NCI-H1436 treated with DMSO at 0.1 percent for 48 hours (cell line): Measurements from ENCODE around the gene DAND5.
"Not testable (repeated sequence)": the region's sequence is repeated elsewhere in the genome, so short reads cannot be mapped to it uniquely, and the experiment has no call there.

Experiments used
- DNase-seq: peaks from one replicate; lab custom pipeline; 2025; lab: John Stamatoyannopoulos, UW

The DAND5 gene

DNA sequence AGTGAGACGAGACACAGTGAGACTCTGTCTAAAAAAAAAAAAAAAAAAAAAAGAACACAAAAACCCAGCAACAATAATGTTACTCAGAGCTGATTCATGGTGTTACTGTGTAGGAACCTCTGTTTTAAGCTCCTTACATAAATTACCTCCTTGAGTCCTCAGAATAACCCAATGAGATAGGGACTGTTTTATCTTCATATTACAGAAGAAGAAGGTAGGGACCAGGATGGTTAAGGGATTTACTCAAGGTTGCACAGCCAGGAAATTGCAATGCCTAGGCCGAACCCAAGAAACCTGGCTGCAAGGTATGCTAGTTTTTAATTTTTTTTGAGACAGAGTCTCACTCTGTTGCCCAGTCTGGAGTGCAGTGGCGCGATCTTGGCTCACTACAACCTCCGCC is 1.5 kb upstream of the DAND5 start:
- no peak for DNase-seq

DNA sequence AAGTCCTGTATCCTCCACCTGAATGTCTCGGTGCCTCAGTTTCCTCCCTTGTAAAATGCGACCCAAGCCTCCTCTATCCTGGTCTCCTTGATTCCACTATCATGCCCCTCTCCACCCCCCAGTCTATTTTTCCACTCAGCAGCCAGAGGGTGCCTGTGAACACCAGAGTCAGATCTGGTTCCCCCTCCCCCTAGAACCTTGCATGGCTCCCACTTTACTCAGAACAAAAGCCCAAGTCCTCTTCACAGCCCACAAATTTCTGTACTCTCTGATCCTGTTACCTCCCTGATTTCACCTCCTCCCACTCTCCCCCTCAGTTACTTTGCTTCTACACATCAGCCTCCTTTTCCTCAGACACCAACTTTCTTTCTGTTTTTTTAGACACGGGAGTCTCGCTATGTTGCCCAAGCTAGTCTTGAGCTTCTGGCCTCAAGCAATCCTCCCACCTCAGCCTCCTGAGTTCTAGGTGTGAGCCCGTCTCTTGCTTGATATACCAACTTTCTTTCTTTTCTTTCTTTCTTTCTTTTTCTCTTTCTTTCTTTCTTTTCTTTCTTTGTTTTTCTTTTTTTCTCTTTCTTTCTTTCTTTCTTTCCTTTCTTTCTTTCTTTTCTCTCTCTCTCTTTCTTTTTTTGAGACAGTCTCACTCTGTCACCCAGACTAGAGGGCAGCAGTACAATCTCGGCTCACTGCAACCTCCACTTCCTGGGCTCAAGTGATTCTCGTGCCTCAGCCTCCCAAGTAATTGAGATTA is 869 bp downstream of the DAND5 start:
- no peak for DNase-seq

DNA sequence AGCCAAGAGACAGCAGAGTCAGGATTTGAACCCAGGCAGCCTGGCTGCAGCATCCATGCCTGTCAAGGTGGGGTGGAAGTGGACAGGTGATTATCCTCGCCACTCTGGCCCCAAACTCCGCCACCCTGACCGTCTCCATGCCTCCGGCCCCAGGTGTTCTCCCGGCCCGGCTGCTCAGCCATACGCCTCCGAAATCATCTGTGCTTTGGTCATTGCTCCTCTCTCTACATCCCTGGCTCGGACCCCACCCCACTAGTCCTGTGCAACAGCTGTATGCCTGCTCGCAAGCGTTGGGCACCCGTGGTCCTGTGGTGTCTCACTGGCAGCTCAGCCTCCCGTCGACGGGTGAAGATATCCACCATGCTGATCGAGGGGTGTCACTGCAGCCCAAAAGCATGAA is 3.9 kb downstream of the DAND5 start:
- no peak for DNase-seq

DNA sequence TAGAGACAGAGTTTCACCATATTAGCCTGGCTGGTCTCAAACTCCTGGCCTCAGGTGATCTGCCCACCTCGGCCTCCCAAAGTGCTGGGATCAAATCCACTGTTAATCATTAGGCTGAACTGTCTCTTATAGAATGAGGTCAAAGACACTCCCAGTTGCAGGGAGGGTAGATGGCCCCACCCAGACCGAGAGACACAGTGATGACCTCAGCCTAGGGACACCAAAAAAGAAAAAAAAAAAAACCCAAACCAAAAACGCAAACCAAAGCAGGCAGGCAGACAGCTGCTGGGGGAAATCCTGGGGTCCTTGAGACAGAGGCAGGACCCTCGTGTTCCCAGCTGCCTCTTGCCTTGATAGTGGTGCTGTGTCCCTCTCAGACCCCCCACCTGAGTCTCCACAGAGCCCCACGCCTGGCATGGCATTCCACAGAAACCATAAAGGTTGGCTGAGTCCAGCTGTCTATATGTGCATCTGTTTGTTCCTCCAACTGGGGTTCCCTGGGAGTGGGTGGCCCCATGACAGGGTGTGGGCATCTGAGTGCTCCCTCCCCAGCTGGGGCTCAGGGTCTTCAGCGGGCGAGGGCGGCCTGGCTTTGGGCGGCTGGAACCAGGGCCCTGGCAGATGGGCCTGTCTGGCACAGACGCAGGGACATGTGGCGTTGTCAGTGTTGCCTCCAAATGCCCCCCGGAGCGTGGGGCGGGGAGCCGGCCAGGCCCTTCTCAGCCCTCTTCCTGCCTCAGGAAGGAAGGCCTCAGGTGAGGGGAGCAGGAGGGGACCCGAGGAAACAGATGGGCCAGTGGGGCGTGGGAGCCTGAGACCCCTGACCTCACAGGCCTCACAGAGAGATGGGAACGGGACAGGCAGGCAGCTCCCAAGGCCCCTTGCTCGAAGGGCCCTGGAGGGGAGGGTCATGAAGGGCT is 5.2 kb downstream of the DAND5 start:
- no peak for DNase-seq

DNA sequence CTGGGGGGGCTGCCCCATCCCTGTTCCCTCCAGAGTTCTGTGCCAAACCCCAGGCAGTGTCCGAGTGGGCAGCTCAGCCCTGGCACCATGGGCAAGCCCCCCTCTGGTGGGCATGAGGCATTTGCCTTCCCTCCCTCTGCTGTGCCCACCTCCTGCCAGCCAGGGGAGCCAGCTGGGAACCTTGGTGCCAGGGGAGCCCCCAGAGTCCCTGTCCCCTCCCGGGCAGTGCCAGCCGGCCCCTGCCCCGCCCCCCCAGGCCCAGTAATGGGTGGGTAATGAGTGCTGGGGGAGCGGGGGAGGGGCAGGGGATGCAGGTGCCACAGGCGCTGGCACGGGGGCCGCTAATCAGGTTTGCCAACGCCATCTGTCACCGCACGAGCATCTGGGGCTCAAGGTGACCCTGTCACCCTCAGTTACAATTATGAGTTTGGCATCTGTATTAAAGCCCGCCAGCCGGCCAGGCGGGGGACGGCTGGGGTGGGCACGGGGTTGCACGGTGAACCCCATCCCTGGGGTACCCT is 5.9 kb downstream of the DAND5 start:
- DNase-seq: no peak

DNA sequence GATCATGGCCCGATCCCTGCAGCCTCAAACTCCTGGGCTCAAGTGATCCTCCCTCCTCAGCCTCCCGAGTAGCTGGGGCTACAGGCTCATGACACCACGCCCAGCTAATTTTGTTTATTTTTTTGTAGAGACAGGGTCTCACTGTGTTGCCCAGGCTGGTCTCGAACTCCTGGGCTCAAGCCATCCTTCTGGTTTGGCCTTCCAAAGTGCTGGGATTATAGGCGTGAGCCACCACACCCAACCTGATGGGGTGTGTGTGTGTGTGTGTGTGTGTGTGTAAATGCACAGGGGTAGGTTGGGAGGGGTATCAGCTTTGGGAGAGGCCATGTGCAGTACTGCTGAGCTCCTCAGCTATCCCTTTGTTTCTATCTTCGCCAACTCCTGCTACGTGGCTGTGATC is 6.7 kb downstream of the DAND5 start:
- not testable (repeated sequence) for DNase-seq

DNA sequence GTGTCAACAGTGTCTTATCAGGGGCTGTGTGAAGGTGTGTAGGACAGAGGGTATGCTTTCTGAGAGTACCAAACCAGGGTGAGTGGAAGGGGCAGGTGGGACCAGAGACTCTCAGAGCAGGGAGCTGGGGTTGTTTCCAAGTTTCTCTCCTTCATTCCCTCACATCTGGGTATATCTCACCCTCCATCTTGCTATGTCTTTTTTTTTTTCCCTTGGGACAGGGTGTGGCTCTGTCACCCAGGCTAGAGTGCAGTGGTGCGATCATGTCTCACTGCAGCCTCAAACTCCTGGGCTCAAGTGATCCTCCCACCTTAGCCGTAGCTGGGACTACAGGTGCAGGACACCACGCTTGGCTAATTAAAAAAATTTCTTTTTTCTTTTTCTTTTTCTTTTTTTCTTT is 10.6 kb downstream of the DAND5 start:
- no peak for DNase-seq

DNA sequence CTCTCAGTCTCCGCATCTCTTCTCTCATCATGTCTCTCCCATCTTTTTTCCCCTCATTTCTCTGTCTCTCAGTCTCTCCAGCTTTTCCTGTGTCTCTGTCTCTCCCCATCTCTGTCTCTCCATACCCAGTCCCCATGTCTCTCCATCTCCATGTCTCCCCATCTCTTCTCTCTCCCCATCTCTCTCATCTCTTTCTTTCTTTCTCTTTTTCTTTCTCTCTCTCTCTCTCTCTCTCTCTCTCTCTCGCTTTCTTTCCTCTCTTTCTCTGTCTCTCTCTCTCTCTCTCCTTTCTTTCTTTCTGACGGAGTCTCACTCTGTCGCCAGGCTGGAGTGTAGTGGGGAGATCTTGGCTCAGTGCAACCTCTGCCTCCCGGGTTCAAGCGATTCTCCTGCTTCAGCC is 13.3 kb downstream of the DAND5 start:
- no peak for DNase-seq

DNA sequence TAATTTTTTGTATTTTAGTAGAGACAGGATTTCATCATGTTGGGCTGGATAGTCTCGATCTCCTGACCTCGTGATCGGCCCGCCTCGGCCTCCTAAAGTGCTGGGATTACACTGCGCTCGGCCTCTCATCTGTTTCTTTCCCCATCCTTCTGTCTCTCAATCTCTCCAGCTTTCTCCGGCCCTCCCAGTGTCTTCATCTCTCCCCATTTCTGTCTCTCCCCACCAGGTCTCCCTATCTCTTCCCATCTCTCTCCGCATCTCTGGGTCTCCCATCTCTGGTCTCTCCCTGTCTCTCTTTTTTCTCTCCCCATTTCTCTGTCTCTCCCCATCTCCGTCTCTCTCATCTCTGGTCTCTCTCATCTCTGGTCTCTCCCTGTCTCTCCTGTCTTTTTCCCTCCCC is 13.7 kb downstream of the DAND5 start:
- no peak for DNase-seq

DNA sequence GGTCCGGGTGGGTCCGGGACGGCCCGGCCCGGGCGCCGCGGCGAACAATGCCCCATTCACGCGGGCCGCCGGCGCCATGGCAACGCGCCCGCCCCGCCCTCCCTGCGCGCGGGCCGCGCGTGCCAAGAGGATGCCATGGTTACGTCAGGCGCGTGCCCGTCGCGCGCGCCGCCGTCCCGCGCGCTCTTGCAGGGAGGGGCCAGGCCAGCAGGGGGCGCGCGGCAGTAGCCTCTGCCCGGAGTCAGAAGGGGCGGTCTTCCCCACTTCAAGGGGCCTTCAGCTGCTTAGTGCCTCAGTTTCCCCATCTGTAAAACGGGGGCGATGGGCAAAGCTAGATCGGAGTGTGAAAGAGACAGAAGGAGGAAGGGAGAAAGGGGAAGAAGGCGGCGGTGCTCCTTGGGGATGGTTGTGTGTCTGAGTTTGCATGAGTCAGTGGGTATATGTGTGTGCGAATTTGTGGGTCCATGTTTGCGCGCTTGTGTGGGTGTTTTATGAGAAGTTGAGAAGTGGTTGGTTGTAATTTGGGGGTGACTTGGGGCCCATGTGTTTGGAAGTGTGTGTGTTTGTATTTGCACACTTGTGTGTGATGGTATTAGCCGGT is 14.3 kb downstream of the DAND5 start:
- DNase-seq: no peak

DNA sequence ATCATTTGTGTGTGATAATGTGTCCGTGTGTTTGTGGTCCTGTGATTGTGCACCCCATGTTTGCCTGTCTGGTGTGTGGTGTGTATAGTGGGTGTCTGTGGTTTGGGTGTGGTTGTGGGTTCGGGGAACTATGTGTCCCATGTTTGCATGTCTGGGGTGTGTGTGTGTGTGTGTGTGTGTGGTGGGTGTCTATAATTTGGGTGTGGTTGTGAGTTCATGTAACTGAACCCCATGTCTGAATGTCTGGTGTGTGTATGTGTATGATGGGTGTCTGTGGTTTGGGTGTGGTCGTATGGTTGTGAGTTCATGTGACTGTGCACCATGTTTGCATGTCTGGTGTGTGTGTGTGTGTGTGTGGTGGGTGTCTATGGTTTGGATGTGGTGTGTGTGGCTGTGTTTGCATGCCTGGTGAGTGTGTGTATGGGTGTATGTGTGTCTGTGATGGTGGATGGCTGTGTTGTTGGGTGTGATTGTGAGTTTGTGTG is 14.8 kb downstream of the DAND5 start:
- DNase-seq: no peak

DNA sequence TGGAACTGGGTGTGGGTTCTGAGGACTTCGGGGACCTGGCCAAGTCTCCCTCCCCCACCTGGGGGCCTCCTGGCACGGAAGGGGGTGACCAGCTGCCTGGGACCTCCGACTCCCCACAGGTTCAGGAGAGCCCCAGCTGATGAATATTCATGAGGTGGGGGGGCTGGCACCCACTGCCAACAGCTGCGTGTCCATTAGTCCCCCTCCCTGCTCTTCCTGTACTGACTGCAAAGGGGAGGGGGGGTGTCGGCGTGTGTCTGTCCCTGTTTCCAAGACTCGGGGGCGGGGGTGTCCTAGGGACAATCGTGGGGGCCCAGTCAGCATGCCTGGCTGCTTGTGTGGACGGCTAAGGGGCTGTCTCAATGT is 15.3 kb downstream of the DAND5 start:
- DNase-seq: no peak

DNA sequence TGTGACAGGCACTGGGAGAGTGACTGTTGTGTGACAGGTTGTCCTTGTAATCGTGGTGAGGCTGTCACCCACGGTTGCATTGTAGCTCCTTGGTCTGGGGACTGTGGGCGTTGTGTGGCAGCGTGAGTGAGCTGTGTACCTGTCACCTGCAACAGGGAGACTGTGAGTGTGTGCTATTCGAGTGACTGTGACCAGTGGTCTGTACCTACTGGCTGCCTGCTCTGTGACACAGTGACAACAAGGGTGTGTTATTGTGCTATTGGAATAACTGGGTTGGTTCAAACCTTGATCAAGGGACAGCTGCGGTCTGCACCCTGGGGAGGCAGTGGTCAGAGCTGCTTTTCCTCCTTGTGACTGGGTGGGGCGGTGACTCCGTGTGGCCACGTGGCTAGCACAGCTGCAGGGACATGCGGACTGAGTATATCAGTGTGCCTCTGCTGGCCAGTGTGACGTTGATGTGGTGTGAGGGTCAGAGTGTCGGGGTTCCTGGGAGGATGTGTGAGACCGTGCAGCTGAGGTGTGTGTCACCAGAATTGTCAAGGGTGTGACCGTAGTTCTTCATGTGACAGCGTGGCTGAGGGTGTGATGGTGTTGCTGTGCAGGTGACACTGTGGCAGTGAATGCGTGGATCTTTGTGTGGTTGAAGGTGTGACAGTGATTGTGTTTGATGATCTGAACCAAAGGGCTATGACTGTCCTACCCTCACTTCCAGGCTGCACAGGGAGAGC is 15.8 kb downstream of the DAND5 start:
- DNase-seq: no peak

DNA sequence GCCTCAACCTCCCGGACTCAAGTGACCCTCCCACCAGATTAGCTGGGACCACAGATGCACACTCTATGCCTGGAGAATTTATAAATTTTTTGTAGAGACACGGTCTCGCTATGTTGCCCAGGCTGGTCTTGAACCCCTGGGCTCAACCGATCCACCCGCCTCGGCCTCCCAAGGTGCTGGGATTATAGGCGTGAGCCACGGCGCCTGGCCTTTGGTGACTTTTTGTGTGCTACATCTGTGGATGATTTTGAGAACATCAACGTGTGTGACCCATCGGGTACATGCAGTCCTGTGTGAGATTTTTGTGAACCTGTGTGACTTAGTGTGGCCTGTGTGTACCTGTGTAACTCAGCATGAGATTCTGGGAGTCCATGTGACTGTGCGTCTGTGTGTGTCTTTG is 17.4 kb downstream of the DAND5 start:
- DNase-seq: no peak

DNA sequence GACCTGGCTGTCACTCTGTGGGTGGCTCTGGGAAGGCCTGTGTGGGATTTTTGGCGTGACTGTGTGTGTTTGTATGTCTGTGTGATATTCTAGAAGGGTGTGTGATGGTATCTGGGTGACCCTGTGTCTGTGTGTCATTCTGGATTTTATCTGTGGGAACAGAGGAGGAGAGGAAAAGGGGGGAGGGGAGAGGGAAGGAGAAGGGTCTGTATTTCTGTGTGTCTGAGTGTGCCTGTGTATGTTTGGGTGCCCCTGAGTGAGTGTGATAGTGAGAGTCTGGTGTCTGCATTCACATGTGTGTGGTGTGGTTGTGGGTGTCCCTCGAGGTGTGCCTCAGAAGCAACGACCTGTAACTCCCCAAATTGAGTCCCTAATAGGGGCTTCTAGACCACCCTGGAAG is 17.8 kb downstream of the DAND5 start:
- DNase-seq: no peak

DNA sequence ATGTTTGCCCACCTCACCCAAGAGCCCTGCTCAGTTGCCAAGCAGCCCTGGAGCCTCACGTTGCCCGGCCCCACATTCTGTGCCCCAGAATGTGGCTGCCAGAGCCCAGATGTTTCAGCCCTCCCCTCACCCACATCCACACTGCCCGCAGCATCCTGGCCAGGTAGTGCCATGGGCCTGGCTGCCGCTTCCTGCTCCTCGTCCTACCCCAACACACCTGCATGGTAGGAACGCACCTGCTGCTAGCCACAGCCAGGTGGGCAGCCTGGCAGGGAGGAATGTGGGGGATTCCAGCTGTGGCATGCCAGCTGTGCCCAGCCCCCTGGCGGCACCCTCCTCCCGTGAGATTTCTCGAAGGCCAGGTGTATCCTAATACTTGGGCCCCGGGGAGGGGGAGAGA is 18.4 kb downstream of the DAND5 start:
- DNase-seq: no peak

DNA sequence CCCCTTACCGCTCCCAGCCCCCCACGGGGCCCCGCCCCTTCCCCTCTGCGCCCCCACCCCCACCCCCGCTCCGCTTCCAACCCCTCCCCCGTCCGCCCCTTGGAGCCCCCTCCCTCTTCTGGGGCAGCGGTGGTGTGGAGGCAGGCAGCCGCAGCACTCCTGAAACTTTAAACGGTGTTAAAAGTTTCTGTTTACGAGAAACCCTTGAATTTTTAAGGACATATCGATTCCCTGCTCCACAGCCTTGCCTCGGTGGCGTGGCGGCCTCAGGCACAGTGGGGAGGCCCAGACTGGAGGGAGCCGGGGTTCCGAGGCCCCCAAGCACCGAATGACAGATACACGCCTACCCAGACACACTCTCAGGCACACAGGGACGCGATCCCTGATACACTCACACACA is 21.1 kb downstream of the DAND5 start:
- no peak for DNase-seq

DNA sequence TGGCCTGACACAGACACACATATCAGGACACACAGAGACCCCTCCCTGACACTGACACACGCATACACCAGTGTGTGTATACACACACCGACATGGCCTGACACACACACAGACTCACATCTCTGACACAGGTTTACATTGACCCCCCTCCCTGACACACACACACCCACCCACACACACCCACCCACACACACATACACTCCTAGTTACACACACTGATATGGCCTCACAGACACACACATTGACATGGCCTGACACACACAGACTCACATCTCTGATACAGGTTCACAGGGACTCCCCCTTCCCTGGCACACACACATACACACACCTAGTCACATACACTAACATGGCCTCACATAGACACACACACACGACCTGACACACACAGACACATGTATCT is 21.5 kb downstream of the DAND5 start:
- no peak for DNase-seq

DNA sequence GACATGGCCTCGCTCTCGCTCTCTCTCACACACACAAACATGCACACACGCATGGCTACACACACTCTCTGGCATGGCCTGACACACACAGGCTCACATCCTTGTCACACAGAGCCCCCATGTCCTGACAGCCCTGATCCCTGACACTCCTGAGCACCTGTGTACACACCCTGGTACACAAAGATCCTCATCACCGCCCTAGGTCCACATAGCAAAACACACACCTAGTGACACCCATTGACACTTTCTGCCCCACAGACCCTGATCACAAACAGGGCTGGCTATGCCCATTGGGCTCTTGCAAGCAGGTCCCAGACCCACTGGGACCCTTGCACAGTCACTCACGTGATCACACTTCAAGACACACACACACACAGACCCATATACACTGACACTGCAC is 21.9 kb downstream of the DAND5 start:
- DNase-seq: no peak

DNA sequence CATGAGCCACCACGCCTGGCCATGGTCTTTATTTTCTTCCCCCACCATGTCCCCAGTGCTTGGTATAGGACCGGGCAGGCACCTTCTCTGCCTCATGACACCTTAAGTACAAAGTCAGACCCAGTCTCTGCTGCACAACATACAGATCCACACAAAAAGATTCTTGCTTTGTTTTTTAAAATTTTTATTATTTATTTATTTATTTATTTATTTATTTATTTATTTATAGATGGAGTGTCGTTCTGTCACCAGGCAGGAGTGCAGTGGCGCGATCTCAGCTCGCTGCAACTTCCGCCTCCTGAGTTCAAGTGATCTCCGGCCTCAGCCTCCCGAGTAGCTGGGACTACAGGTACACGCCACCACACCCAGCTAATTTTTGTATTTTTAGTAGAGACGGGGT is 23.4 kb downstream of the DAND5 start:
- no peak for DNase-seq

DNA sequence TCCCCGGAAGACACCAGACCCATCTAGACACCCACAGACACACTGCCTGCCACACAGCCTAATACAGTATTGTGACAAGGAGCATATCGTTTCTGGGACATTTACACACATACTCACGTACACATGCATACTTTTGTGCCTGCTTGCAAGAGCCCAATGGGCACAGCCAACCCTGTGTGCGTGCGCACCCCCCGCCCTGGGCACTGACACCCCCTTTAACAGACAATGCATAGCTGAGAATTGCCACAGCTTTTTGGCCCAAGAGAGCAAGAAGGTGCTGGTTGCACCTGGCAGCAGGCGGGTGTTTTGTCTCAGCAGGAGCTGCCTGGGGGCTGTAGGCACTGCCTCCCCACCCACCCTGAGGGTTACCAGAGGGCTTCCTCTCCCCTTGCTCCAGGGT is 24.2 kb downstream of the DAND5 start:
- DNase-seq: no peak
